Superior temporal gyrus (tissue), 1 donor: ENCODE results near the gene TOM1L2.

Experiments
- DNase-seq: peaks from one replicate; pipeline ENCODE4 v3.0.0-alpha.2; 2016; ENCODE audit errors: extremely low spot score

The TOM1L2 gene

DNA sequence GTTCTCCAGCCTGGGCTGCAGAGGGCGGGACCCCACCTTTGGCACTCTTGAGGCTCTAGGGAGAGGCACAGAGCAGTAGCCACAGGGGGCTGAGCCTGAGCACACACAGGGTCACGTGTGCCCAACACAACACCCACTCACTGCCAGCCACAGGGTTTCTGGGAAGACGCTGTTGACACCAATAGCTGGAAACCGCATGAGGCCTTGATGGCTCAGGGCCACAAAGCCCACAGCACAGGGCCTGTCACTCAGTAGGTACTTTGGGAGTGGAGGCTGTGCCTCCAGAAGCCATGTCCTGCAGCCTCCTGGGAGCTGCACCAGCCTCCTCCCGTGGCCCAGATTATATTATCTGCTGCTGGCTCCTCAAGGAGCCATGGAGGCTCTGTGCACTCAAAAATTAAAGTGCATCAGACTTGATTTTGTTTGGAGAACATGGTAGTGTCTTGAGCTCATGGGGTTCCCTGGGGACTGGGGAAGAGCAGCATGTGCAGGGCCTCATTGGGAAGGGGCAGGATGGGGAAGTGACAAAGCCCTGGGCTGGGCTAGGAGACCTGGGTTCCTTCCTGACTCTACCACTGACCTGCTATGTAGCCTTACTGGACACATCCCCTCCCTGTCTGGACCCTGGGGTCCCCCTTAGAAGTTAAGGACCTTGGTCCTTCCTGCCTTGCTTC lies 122.9 kb downstream of the TOM1L2 start:
- DNase-seq, result peak; percentile 62

DNA sequence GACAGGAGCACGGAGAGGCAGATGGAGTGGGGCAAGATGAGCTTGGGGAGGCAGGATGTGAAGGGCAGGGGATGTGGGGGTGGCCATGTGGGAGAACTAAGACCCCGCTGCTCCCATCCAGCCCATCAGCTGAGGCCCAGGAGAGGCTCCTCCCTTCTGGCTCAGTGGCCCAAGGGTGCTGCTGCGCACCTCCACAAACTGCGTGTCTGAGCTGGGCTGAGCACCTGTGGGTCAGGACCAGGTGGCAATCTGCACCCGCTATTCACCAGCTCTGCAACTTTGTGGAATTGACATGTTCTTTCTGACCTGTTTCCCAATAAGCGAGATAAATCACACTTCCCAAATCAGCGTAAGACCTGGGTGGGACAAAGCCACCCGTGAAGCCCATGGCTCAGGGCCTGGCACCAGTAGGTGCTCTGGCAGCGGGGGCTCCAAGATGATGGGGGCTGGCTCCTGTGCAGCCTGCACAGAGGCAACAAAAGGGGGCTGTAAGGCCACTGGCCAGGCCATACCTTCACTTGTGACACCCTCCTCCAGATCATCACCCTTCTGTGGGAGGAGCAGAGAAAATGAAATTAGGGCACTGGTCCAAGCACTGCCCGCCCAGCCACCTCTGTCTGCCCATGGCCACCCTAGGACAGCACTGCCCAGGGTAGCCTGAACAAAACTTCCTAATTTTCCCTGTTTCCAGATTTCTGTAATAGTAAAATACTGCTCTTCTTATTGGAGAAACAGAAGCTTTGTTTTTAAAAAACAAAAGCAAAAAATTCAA lies 123.7 kb downstream of the TOM1L2 start:
- no peak for DNase-seq

DNA sequence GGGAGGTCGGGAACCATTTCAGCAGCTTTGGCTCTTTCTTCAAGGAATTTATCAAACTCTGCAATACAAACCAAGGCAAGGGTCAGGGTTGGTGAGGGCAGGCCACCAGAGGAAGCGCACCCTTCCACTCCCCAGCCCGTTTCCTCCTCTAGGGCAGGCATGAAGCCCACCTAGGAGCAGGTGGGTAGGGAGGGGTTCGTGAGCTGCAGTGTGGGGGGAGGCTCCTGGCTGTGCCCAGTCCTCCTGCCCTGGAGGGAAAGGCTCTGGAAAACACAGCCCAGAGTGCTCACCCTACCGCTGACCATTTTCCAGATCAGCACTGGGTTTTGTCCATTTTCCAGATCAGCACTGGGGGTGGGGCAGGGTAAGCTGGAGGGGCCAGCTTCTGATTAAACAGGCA lies 124.5 kb downstream of the TOM1L2 start:
- DNase-seq, result no peak

DNA sequence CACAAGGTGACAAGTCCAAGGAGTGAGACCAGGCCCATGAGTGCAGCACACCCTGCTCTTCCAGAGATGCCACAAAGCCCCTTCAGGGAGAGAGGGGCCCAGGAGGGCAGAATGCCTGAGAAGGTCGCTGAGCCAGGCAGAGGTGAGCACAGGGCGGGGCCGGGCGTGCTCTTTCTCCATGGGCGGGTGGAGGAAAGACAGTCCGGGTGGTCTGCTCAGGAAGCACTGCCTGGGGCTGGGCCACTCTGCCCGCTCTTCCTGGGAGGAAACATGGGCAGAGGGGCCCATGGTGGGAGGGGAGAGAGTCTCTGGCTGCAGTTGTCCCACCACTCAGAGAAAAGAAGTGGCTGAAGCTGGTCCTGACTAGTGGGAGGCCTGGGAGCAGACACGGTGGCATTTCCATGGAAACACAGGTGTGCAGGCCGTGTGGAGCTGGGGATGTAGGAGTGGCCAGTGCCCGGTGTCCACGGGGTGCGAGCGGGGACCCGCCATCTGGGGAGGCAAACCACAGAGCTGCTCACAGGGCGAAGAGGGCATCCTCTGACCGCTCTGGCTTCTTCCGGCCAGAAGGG lies 125.0 kb downstream of the TOM1L2 start:
- DNase-seq, result no peak

DNA sequence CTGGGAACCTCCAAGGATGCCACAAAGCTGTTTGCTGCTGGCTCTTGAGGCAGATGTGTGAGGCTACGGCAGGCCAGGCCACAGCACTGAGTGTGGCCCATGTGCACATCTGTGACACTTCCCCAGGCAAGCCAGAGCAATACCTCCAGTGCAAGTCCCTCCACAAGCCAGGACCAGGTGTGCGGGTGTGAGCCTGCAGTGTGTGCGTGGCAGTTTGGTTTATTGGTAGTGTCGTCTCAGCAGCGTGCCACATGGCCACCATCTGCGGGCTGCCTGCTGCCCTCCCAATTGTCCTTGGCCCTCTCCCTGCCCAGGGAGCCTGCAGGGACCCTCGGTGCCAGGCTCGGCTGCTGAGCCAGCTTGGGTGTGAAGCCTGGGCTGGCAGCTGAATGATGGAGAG lies 125.6 kb downstream of the TOM1L2 start:
- no peak for DNase-seq

DNA sequence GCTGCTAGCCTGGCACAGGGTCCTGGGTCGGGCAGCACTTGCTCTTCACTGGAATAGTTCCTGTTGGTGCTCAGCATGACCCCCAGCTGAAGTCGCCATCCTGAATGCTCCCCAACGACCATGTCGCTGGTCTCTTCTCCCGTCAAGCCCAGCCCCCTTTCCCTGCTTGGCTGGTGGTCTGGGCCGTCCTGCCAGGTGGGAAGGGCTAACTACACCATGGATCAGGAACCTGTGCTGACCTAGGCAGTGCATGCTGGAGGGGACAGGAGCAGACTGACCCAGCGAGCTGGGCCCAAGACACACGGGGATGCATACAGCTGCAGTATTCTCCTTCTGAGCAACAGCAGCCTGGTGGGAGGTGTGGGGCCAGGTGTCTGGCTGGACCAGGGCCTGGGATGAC lies 126.2 kb downstream of the TOM1L2 start:
- DNase-seq, result no peak

DNA sequence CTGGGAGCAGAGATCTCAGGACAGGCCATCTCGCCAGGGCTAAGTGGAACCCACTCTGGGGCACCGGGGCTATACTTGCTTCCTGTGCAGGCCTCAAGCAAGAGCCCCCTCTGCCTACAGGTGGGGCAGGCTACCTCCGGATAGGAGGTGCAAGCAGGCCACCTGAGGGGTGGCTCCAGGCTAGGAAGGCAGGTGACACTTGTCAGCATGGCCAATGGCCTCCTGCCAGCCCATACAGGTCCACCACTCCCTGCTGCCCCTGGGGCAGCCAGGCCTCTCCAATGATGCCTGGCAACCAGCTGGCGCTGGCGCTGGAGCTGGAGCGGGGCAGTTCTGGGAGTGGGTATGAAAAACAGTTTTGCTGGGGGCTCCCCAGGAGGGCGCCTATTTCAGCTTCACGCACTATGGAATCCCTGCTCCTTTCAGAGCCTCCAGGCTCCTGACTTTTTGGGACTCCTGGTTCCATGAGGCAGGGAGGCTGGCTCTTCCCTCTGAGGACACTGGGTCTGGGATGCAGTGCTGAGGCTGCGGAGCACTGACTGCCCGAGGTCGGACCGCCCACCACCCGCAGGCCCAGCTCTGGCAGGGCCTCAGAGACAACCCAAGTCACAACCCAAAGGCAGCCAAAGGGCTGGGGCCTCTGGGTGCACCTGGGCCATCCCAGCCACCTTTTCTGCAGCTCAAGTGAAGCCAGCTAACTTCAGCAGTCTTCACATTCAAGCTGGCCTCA lies 127.0 kb downstream of the TOM1L2 start:
- no peak for DNase-seq

DNA sequence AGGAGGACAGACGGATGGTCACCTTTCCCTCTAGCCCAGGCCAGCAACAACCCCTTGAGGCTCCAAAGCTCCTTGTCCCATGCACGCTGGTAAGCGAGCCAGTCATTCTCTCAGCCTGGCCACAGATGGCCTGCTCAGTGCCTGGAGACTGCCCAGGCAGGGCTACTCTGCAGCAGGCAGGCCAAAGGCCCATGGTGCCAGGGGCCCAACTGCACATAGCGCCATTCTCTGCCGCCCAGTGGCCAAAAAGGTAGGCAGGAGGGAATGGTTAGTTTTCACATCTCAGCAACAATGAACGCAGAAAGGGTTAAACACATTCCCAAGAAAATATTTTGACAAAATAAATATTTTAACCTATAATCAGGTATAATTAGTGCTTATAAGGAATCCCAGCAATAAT lies 127.7 kb downstream of the TOM1L2 start:
- peak; percentile 69 for DNase-seq

DNA sequence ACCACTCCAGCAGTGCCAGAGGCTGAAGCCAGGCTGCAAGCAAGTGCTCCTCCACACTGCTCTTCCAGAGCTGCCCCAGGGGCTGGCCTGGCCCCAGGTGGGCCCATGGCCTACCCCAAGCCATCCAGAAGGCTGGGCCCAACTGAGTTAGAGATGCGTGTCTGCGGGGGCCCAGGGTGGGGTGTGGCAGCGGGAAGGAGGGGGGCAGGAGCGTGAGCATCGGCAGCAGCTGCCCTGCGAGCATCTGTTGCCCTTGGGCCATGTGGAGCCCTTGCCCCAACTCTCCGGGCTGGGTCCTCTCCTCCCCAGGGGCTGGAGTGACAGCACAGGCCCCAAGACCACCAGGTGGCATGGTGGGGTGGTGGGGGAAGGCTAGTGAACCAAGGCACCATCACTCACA lies 128.1 kb downstream of the TOM1L2 start:
- no peak for DNase-seq

DNA sequence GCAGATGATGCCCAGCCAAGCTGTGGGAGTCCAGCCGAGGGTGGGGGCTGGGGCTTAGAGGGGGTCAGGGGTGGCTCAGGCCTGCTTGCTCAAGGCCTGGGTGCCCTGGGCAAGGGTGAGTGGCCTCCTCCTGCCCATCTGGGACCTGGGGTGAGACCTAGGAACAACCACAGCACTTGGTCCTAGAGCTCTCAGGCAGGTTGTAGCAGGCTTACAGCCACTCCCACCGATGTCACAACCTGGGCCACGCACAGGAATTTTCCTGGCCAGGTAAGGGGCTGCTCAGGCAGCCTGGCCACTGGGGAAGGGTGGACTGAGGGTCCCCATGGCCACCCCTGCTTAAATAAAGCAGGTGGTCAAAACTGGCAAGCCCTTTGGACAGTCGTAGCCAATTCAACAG lies 129.1 kb downstream of the TOM1L2 start:
- no peak for DNase-seq

DNA sequence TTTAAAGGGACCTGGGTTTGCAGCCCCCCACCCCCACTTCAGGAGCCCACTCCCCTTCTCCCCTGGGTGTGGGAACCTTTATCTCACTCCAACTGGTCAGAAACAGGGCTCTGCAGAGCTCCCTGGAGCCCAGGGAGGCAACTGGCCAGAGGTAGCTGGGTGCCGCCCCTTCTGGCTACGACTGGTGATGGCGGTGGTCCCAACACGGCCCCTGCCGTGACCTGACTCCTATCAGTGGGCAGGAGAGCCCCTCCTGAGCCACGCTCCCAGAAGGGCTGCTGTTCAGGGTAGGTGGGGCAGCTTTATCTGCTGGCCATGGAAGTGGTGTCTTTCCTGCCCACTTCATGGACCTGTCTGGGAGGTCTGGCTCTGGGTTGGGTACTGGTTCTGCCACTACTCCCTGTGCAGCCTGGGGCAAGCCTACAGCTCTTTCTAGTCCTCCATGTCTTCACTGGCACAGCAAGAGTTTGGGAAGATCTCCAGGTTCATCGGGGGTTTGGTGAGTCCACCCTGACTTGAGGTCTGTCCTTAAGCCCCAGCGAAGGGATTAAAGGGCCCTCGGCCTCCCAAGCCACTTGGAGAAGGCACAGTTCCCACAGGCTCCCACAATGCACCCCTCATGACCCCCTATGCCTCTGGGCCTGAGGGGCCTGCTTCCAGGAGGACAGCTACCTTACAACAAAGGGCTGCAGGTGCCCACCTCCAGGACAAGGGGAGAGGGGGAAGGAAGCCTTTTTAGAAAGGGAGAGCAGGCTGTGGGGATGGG lies 129.9 kb downstream of the TOM1L2 start:
- DNase-seq, result no peak

DNA sequence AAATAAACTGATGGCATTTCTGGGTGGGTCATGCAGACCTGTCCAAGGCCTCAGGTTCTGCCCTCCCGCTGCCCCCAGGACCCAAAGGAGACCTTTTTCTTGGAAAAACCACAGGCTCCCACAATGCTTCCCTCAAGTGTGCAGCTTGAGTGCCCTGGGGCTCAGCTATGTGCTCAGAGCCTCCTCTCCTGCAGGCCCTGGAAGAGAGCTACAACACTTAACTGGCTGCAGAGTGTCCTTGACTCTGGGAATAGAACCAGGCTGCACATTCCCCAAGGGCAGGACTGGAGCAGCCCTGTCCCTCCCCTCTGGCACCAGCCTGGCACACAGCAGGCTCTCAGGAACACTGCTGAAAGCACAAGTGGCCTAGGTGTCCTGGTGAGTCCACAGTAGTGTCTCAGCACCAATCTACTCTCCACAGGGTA lies 130.6 kb downstream of the TOM1L2 start:
- no peak for DNase-seq

DNA sequence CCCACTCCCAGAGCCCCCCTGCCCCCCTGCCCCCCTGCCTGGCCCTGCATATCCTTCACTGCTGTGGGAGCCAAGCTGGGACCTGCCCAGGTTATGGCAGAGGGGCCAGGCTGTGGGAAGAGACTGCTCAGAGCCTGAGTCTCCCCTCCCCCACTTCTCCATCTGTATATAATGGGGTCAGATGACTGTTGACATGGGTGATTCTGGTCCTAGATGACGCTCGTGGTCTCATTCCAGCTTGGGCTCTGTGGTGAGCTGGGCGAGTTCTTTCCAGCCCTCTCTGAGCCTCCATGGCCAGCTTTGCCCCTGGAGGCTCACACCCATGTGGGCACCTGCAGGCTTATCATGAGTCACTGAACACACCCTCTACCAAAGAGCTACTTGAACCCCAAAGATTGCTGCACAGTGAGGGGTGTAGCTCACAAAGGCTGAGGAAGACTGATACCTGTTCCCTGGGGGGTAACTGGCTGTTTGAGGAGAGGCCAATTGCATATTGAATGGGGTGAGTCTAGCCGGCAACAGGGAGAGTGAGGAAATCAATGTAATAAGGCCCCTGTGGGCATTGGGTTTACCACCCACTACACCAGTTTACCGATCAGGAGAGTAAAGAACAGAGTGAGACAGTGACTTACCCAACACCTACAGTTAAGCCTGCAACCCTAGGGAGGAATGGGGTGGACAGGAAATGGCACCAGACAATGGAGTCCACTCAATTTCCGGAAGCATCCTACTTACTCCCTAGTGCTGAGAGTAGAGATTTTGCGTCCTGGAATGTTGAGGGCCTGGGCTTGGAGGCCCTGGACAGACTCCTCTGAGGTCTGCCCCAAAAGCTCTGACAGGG lies 131.2 kb downstream of the TOM1L2 start:
- DNase-seq, result peak; percentile 80

DNA sequence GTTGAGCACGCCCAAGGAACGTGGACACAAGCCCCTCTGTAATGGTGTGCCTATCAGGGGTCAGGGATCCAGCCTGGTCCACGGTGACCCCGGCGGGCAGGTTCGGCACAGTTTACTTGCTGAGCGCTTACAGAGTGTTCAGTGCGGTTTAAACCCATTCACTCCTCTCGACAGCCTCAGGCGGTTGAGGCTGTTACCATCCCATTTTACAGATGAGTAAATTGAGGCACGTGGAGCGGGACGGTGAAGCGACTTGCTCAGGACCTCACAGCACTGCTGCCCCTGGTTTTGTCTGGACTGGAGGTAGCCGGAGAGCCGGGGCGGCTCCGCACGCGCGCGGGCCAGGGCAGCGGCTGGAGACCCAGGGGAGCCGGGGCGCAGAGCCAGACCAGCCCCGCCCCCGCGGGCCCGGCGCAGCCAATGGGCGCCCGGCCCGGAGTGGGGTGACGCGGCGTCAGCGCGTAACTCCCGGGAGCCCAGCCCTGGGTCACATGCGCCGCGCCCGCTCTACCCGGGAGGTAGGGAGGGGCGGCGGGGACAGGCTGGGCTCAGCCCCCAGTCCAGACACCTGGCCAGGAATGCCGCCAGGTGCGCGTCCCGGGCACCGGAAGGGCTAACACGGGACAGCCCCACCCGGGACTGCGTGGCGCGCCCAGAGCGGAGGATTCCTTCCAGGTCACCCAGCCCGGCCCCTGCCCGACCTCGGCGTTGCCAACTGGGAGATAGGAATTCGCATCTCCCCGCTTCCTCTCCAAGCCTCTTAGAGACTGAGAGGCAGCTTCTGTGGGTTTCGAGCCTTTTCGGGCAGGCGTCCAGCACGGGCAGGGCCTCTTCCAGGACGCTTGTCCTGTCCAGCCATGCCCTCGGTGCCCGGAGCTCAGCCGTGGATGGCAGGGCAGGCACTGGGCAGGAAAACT lies 132.2 kb downstream of the TOM1L2 start:
- DNase-seq, result peak; percentile 88

DNA sequence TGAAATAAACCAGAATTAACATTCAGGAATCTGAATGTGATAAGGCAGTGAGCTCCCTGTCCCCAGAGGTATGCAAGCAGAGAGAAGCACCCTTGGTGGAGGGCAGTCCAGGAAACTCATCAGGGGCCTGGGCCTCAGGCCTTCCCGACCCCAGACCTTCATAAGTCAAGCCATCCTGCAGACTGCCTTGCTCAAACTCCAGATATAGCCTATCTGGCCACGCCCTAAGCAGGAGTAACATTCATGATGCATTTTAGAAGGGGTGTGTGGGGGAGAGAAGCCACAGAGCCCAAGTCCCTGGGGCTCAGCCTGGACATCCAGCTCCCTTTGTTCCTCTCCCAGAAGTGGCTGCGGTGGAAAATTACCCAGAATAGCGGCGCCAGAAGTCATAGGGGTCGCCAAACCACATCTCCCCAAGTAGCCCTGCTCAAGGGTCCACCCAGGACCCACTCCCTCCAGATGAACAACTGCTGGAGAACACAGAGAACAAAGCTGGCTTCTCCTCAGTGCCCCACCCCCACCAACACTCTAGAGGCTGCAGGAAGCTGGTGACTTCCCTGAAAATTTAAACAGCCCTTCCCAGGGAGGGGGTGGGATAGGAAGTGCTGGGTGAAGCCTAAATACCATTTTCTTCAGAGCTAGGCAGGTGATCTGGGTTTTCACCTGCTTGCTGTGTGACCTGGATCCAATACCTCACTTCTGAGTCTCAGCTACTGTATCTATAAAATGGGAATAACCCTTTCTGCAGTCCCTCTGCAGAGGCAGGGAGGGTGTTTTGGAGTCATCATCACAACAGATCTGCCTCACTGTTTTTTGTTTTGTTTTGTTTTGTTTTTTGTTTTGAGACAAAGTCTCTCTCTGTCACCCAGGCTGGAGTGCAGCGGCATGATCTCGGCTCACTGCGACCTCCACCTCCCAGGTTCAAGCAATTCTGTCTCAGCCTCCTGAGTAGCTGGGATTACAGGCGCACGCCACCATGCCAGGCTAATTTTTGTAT lies 133.9 kb downstream of the TOM1L2 start:
- DNase-seq, result peak; percentile 66

DNA sequence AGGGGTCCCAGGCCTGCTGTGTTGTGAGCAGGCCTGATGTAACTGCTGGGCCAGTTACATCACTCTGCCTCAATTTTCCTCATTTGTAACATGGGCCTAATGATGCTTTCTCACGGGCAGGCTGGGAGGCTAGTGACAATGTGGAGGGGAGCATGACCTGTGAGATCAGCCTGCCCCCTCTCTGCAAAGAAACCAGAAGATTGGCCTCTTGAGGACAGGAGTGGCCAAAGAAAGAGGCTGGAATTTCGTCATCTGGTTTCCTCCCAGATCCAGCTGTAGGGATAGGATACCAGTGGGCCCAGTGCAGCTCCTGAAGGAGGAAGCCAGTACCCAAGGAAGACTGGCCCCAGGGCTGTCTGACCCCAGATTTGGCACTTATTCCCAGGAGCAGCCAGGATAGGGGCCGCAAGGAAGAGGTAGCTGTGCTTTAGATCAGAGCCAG lies 134.8 kb downstream of the TOM1L2 start:
- no peak for DNase-seq

DNA sequence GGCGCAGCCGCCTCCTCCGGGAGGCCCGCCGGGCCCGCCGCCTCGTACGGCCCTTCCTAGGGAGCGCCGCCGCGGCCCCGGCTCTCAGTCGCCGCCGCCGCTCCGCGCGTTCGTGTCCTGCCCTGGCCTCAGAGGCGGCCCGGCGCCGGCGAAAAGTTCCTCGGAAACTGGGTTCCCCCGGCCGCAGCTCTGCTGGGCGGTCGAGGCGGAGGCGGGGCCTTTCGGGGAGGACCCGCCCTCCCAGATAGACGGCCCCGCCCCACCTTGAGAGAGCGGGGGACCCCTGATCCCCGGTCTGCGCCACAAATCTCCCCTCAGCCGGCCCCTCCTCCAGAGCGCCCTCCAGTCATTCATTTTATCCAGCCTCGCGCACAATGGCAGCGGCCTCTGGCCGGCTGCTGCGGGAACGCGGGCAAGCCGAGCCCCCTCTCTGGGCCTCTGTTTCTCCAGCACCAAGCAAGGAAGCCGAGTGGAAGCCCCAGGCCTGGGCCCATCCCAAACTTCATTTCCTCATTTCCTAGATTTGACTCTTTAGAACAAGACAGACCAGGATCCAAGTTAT lies 135.3 kb downstream of the TOM1L2 start, which contains the start of gene SREBF1:
TSS of gene SREBF1 (minus strand) at position 169 of the 562 bp plus-strand sequence. CDS start 169 bp downstream, outside the sequence.
- peak; percentile 44 for DNase-seq
